ENCODE data around the gene HNRNPH1.

The HNRNPH1 gene

DNA sequence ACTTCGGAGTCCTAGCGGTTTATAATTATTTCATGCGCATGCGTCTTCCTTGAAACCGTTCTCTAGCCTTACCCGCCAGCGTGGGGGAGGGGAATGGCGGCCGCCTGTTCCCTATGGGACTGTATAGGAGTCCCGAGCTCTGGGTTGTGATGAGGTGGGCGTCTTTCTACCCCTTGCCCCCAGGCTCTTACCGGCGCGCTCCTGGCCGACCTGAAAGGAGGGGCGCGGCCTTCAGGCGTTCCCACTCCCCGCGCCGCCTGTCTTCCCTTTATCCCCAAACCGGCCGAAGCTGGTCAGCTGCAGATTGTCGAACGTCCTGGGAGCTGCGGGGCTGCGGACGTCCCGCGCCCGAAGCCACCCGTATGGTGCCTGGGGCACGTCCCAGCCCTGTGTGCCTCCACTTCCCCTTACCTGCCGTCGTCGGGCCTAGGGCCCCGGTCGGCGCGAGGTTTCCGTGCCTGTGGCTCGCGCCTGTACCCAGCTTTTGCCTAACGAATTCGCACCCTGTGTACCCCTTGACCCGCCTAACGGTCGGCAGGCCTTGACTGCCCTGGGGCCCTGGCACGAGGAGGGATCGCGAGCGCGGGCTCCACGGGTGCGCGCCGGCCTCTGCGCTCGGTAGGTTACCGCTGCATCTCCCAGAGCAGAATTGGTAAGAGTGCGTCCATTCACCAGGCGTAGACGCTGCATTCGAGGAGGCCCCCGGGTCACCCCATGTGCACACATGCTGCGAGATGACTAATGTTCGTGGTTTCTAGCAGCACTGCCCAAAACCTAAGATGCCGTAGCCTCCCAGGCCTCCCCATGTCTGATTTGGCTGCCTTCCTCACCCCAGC is 653 bp upstream of the HNRNPH1 start:
- in situ Hi-C loops (cut with HindIII; ENCODE audit: low sequenced_read_pairs) = no loop called here

DNA sequence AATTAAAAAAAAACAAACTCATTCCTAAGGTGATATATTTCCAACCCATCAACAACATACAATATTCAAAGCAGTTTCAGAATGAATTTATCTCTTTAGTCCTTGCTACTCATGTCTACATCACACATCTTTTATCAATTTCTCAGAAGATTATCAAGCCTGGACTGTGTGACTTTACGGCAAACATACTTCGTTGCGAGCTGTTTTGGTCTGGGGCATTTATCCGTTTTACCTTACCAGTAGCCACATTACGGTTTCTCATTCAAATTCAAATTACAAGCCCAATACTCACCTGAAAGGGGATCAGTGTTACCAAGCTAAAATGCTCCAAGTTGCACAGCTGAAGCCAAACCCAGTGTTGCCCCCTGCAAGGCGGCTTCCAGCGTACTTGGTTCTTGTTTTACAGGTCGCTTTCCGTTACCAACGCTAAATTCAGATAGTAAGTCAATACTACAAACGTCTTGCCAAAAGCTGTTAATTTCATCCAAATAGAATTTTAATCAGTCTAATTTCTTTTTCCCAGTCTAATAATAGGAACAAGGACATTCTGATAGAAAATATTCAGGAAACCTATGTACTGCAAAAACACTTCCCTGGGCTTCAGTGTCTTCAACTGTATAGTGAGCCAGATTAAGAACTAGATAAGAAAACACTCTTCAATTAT is 1.8 kb downstream of the HNRNPH1 start:
- in situ Hi-C loops (cut with HindIII; ENCODE audit: low sequenced_read_pairs) = no loop called here

- in situ Hi-C loops (cut with HindIII; ENCODE audit: low sequenced_read_pairs) = no loop called here
These were observed 2.6 kb downstream of the HNRNPH1 start for GRCh38 chr5:179620703-179621350.

DNA sequence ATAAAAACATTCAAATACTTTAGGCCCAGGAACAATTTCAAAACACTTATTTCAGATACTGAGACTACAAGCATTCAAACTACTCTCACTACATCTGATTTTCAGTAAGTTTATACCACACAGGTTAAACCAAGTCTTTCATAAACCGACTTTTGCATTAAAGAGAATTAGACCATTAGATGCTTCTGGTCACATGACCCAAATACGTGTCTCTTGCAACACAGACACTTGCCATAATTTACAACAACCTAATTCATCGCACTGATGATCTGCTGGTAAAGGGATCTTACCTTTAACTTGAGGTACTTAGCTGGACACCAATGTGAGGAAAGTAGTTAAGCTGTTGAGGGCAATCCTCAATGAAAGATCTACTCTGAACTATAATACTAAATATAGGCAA is 3.2 kb downstream of the HNRNPH1 start:
- in situ Hi-C loops (cut with HindIII; ENCODE audit: low sequenced_read_pairs) = no loop called here

GRCh38 chr5:179619776-179620175 is 3.7 kb downstream of the HNRNPH1 start:
- in situ Hi-C loops (cut with HindIII; ENCODE audit: low sequenced_read_pairs) = no loop called here

DNA sequence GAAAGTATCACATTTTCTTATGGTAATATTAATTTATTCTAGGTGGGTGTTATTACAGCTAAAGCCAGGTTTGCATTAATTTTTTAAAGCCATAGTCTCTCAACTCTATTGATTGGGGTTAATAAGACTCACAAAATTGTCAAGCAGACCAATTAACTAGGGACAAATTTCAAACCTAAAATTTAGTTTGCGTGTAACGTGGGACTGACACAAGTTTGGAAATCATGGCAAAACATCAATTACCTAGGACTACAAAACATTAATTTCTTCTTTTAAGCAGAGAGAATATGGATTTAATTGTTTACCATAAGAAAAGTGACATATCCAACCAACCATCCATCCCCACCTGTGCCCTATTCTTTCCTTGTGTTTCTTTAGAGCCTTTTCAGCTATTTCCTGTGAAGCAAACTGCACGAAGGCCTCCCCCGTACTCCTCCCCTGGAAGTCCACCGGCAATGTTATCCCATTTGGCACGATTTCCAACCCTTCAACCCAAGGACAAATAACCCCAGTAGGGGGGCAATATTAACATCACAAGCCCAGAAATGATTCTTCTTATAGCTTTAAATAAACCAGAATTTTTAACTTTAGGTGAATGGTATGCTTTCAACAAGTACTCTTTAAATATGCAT is 4.4 kb downstream of the HNRNPH1 start:
- in situ Hi-C loops (cut with HindIII; ENCODE audit: low sequenced_read_pairs) = no loop called here

GRCh38 chr5:179617930-179618329 is 5.5 kb downstream of the HNRNPH1 start:
- in situ Hi-C loops (cut with HindIII; ENCODE audit: low sequenced_read_pairs) = no loop called here

- in situ Hi-C loops (cut with HindIII; ENCODE audit: low sequenced_read_pairs) = no loop called here
These were observed 7.4 kb downstream of the HNRNPH1 start for GRCh38 chr5:179616002-179616594.

GRCh38 chr5:179615203-179615602 is 8.3 kb downstream of the HNRNPH1 start:
- in situ Hi-C loops (cut with HindIII; ENCODE audit: low sequenced_read_pairs) = no loop called here

DNA sequence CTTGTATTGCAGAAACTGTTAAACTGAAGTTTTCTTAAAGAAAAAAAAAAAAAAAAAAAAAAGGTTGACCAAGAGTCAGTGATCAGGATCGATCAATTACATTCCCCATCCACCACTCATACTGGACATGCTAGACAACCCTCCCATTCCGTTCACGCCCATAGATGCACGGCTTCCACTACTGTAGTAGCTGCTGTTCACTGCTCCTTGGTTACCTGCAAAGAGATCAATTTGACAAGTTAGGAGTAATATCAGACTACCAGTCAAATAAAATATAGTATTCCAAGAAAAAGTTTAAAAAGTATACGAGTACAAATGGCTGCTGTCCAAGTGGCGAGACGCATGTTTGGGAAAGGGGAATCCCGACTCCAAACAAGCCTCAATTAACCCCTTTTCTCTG is 8.7 kb downstream of the HNRNPH1 start:
- in situ Hi-C loops (cut with HindIII; ENCODE audit: low sequenced_read_pairs) = no loop called here

DNA sequence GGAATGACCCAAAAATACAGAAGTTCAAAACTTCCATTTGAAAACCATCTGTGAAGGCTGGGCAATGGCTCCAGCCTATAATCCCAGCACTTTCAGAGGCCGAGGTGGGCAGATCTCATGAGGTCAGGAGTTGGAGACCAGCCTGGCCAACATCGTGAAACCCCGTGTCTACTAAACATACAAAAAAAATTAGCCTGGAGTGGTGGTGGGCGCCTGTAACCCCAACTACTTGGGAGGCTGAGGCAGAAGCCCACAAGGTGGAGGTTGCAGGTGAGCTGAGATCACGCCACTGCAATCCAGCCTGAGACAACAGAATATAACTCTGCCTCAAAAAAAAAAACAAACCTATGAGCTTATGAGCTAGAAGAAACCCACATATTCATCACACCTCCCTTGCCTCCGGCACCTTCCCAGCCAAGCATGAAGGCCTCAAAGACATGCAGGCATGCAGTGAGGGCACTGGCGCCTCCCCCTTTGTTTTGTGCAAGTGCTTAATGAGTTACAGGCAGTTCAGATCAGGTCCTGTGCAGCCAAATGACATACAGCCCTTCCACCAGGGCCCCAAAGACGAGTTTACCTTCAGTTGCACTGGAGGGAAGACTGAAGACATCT is 9.9 kb downstream of the HNRNPH1 start:
- in situ Hi-C loops (cut with HindIII; ENCODE audit: low sequenced_read_pairs) = no loop called here

GRCh38 chr5:179612577-179613459 is 10.7 kb downstream of the HNRNPH1 start:
- in situ Hi-C loops (cut with HindIII; ENCODE audit: low sequenced_read_pairs) = no loop called here

DNA sequence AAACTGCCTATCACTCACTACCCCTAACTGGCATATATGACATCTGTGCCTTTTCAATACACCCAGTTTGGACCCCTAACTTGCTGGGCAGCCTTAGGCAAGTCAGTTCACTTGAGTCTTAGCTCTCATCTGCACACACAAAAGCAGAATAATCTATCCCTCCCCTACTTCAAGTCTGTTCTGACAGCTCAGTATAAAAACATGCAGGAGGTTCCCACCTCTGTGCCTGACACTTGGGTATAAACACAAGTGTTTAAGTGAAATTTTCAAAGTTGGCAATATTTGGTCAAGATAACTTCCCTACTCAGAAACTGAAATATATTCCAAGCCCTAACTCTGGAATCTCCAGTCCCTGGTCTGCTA is 12.6 kb downstream of the HNRNPH1 start:
- in situ Hi-C loops (cut with HindIII; ENCODE audit: low sequenced_read_pairs) = no loop called here

DNA sequence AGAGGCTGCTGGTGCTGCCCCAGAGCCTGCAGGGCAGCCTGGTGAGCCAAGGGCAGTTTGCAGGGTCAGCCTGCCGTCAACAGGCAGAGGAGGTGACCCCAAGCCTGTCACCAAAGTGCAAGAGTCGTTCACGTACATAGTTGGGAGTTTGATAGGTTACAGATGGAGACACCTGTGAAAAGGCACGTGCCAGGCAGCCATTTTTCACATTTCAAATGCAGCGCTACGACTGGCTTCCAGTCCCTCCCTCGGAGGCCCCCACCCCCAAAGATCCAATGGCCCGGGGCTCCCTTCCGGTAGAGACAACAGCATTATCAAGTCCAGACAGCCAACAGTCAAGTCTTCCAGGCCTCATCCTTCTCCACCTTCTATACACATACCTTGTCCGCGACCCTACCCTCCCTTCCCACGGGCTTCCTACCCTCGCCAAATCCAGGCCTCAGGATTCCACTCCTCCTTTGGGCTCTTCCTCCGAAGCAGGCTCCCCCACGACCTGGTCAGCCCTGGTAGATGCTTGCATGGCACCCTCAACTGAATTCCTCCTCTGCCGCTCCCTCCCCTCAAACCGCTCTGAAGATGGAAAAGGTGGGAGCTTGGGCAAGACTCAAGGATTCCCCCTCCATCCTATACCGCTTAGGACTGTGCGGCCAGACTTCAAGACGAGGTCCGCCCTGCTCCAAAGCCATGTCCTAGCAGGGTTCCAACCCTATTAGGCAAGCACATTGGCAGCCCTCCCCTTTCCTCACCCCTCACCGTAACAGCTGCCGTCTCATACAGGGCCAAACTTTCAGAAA is 13.2 kb downstream of the HNRNPH1 start:
- in situ Hi-C loops (cut with HindIII; ENCODE audit: low sequenced_read_pairs) = no loop called here

- in situ Hi-C loops (cut with HindIII; ENCODE audit: low sequenced_read_pairs) = no loop called here
These were observed 13.7 kb downstream of the HNRNPH1 start for GRCh38 chr5:179609834-179610108.

DNA sequence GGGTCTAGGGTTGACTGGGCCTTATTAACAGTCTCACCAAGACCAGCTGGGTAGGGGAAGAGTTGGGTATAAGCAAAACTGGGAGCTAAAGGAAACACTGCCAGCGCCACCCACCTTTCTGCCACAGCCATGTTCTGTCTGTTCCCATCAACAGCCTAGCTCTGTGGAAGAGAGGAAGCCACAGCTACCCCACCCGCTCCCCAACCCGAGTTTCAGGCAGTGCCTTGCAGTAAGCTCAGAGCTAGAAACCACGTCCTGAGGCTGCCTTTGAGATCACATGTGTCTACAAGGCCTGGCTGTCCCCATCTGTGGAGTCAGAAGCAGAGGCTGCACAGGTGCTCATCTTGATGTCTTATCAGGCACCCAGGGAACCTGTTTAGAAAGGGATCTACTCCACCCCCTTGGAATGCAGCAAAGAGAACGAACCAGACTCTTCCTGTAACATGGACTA is 15.3 kb downstream of the HNRNPH1 start:
- in situ Hi-C loops (cut with HindIII; ENCODE audit: low sequenced_read_pairs) = no loop called here

DNA sequence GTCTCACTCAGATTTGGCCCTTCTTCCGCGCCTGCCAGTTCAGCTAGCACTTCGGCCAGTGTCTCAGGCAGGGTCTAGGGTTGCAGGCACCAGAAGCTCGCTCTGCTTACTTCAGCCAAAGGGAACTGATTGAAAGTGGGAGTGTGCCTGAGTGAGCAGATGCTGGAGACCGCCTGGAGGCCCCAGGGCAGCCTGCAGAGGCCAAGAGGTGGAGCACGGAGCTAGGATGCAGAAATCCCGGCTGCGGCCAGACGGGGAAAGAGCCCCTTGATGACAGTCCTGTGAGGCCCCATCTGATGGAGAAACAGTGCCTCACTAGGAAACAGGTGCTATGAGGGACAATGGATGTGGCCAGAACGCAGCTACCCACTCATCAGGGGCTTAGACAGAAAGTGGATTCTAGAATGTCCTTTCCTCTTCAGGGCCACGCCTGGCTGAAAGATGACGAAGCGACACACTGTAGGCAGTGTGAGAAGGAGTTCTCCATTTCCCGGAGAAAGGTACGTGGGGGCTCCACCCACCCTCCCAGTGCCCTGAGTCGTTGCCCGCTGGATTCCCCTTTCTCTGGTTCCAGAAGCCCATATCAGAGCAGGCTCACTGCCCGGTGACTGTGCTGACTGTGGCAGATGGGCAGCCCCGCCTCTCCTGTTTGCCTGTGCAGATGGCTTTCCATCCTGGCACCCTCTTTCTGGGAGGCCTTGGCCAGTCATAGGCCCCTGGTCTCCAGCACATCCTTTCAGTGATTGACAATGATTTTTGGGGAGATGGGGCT is 16.1 kb downstream of the HNRNPH1 start:
- in situ Hi-C loops (cut with HindIII; ENCODE audit: low sequenced_read_pairs) = no loop called here

DNA sequence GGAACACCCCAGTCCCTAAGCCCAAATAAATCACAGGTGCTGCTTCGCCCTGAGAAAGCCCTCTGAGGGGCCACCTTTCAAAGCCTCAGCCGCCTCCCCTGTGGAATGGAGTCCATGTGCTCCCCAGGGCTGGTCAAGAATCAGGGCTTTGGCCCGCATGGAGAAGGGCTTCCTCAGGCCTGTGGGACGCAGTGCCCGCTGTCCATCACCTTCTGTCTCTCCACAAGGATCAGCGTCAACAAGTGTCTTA is 16.6 kb downstream of the HNRNPH1 start:
- in situ Hi-C loops (cut with HindIII; ENCODE audit: low sequenced_read_pairs) = no loop called here

All from DLD1 (cell line).